HG02970 (cell line): Measurements from ENCODE around the gene RAD51.
"Not testable (repeated sequence)": the region's sequence is repeated elsewhere in the genome, so short reads cannot be mapped to it uniquely, and the experiment has no call there.

Experiments used
- ATAC-seq: cut with Tn5 transposase; IDR thresholded peaks from one replicate; pipeline ENCODE4 v1.9.1; 2021; ENCODE audit warnings: mild to moderate bottlenecking, moderate library complexity, moderate number of reproducible peaks; ENCODE audit not compliant: unreplicated experiment, low FRiP score

Gene RAD51

DNA sequence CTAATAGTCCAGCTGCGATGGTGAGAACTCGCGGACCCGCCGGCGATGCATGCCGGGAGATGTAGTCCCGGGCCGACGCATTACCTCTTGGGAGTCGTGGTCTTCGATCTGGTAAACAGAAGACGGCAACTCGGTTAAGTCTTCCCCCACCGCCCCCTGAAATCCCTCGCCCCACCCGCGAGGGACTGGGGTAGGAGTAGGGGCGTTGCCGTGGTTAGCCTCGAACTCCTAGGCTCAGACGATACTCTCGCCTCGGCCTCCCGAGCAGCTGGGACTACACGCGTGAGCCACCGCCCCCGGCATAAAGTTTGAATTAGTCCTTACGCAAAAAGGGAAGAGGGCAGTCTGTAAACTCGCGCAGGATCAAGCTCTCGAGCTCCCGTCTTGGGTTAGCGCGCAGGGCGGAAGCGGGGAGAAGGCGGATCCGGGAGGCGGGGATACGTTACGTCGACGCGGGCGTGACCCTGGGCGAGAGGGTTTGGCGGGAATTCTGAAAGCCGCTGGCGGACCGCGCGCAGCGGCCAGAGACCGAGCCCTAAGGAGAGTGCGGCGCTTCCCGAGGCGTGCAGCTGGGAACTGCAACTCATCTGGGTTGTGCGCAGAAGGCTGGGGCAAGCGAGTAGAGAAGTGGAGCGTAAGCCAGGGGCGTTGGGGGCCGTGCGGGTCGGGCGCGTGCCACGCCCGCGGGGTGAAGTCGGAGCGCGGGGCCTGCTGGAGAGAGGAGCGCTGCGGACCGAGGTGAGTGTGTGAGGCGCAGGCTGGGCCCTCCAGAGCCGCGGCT, at the start of gene RAD51:
Gene RAD51 (plus strand): TSS at position 487 of the 781 bp plus-strand sequence. CDS start 3,585 bp downstream, outside the sequence.
- ATAC-seq, result peak; percentile 78

- ATAC-seq, result no peak
These were observed 47.5 kb upstream of the RAD51 start for GRCh38 chr15:40647523-40647922.

GRCh38 chr15:40650479-40650878, 44.5 kb upstream of the RAD51 start:
- ATAC-seq, result no peak

DNA sequence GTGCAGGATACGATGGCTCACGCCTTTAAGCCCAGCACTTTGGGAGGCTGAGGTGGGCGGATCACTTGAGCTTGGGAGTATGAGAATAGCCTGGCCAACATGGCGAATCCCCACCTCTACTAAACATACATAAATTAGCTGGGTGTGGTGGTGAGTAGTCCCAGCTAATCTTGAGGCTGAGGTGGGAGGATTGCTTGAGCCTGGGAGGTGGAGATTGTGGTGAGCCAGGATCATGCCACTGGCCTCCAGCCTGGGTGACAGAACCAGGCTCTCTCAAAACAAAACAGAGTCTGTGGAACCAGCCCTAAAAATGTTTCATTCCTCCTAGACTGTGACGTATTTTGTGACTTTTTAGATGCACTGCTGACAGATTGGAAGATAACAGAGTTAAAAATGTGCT, 34.3 kb upstream of the RAD51 start:
- no peak for ATAC-seq

DNA sequence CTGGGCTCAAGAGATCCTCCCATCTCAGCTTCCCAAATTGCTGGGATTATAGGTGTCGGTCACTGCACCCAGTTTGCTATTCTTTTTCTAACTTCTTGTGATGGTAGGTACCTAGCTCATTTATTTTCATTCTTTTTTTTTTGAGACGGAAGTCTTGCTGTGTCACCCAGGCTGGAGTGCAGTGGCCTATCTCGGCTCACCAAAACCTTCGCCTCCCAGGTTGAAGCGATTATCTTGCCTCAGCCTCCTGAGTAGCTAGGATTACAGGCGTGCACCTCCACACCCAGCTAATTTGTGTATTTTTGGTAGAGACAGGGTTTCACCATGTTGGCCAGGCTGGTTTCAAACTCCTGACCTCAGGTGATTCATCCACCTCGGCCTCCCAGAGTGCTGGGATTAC, 30.1 kb upstream of the RAD51 start:
- ATAC-seq, result no peak

DNA sequence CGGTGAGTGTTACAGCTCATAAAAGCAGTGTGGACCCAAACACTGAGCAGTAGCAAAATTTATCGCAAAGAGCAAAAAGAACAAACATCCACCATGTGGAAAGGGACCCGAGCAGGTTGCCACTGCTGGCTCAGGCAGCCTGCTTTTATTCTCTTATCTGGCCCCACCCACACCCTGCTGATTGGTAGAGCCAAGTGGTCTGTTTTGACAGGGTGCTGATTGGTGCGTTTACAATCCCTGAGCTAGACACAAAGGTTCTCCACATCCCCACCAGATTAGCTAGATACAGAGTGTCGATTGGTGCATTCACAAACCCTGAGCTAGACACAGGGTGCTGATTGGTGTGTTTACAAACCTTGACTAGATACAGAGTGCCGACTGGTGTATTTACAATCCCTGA, 18.7 kb upstream of the RAD51 start:
- not testable (repeated sequence) for ATAC-seq

GRCh38 chr15:40676906-40677305, 18.1 kb upstream of the RAD51 start:
- ATAC-seq, result not testable (repeated sequence)

GRCh38 chr15:40680151-40680550, 14.8 kb upstream of the RAD51 start:
- ATAC-seq, result no peak

GRCh38 chr15:40680959-40681358, 14.0 kb upstream of the RAD51 start:
- ATAC-seq, result not testable (repeated sequence)

DNA sequence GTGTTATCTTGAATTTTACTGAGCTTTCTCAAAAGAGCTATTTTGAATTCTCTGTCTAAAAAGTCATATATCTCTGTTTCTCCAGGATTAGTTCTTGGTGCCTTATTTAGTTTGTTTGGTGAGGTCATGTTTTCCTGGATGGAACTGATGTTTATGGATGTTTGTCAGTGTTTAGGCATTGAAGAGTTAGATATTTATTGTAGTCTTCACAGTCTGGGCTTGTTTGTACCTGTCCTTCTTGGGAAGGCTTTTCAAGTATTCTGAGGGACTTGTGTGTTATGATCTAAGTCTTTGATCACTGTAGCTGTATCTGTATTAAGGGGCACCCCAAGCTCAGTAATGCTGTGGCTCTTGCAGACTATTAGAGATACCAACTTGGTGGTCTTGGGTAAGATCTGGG, 10.6 kb upstream of the RAD51 start:
- ATAC-seq, result no peak

GRCh38 chr15:40685376-40685775, 9.6 kb upstream of the RAD51 start:
- ATAC-seq, result no peak

- ATAC-seq, result no peak
These were observed 5.8 kb upstream of the RAD51 start for GRCh38 chr15:40688932-40689799.

DNA sequence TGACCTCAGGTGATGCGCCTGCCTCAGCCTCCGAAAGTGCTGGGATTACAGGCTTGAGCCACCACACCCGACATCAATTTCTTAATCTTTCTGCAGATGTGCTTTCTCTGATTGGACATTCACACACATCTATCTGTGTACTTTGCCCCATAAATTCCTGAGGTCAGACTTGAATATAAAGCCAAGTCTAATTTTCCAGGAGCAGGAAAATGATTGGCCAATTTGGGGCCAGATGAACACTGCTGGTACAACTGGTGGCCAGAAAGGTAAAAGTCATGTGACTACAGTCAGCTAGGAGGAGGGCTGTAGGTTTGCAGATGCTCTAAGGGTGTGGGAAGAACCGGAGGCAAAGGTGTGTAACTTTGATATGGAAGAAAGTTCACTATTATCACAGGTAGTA, 3.2 kb upstream of the RAD51 start:
- ATAC-seq, result no peak

- ATAC-seq, result no peak
These were observed 878 bp upstream of the RAD51 start for GRCh38 chr15:40693904-40694687.

DNA sequence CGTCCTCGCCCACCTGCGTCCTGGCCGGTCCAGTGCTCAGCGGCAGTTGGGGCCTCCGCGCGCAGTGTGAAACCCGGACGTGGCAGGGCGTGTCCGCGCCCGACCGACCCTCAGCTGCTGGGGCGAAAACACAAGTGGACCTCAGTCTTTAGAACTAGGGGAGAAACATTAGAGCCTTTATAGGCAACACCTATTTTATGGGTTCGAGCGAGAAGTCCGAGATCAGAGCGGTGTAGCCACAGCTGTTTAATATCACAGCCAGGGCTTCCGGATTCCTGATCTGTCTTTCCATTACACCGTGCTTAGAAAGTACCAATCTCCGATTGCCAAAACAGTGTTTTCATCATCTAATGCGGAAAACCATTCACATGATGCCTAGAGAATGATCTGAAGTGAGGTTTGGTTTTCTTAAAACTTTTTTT, 506 bp downstream of the RAD51 start:
- no peak for ATAC-seq

GRCh38 chr15:40696228-40696627, 1.3 kb downstream of the RAD51 start:
- ATAC-seq, result no peak

DNA sequence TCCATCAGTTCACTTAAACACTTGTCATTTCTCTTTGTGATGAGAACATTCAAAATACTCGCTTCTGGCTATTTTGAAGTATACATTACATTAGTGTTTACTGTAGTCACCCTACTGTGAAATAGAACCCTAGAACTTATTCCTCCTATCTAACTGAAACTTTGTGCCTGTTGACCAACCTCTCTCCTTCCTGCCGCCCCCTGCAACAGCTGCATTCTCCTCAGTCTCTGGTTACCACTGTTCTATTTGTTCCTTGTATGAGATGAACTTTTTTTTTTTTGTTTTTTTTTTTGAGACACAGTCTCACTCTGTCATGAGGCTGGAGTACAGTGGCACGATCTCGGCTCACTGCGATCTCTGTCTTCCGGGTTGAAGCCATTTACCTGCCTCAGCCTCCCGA, 2.9 kb downstream of the RAD51 start:
- ATAC-seq, result no peak

- ATAC-seq, result no peak
These were observed 7.1 kb downstream of the RAD51 start for GRCh38 chr15:40702077-40702476.

DNA sequence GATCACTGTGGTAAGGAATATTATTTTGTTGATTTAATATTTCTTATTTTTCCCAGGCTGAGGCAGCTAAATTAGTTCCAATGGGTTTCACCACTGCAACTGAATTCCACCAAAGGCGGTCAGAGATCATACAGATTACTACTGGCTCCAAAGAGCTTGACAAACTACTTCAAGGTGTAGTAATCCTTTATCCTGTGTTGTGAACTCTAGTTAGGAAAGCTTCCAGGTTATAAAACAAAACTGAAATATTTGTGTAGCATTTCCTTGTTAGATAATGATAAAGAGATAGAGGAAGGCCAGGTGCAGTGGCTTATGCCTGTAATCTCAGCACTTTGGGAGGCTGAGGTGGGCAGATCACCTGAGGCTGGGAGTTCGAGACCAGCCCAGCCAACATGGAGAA, 11.1 kb downstream of the RAD51 start:
- ATAC-seq, result no peak

DNA sequence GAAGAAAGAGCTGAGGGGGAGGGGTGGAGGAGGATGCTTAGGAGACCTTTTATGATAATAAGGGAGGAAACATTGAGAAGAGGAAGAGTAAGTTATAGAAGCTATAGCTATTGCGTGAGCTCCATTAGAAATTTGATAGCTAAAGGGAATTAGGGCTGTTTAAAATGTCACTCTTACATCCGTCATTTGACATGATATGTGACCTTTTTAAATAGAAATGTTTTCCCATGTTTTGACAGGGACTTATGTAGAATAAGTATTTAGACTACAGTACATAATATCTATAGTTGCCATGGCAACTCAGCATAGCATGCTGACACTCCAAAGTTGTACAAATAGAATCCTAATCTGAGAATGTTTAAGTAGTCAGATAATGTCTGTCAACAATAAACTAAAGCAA, 19.2 kb downstream of the RAD51 start:
- ATAC-seq, result no peak

DNA sequence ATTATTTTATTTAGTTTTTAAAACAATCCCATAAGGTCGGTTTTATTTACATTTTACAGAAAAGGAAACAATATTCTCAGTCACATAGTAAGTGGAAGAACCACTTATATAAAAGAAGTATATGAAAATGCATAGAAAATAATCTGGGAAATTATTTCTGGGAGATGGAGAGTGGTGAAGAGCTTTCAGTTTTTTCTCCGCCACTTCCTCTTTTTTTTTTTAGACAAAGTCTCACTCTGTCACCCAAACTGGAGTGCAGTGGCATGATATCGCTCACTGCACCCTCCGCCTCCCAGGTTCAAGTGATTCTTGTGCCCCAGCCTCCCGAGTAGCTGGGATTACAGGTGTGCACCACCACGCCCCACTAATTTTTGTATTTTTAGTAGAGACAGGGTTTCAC, 21.2 kb downstream of the RAD51 start:
- no peak for ATAC-seq
